B cell (primary cell): ENCODE measurements around the gene CELSR3. TPM values are rescaled to one million over a fixed set of nuclear protein-coding genes. Genes with fewer than 3 reads are reported as not detected.
A peak's percentile ranks its signal among the peaks of the same experiment; 100 is the strongest.

ENCODE experiments used
- ATAC-seq: fragments of 200-7000 bp; cut with Tn5 transposase; one replicate; pipeline ENCODE4 v1.10.0; 2021; ENCODE audit warnings: low read depth, mild to moderate bottlenecking, moderate number of reproducible peaks, moderate library complexity
- CTCF ChIA-PET: fragments of 350-600 bp; sonication (Branson Sonifier 250); formaldehyde crosslinking; loops from one replicate; lab custom pipeline; 2021; ENCODE audit warnings: antibody characterized with exemption, inconsistent platforms; lab: Charles Lee
- POLR2A ChIA-PET: fragments of 350-600 bp; sonication (Branson Sonifier 250); formaldehyde crosslinking; loops from one replicate; lab custom pipeline; 2021; ENCODE audit warnings: antibody characterized with exemption; lab: Charles Lee
- DNase-seq: peaks from one replicate; pipeline ENCODE4 v3.0.0; 2013
- H2AFZ ChIP-seq: 2 replicates; pipeline ENCODE4 v1.6.1; 2012; ENCODE audit warnings: mild to moderate bottlenecking, low read depth, low read length; ENCODE audit not compliant: insufficient read depth, poor library complexity, severe bottlenecking
- H3K27ac ChIP-seq, 2 donors: 1 replicate in 1 of 2; 2 replicates in 1 of 2; pipeline ENCODE4 v1.5.1; 2012 to 2013; ENCODE audit warnings: low read length in 2 of 2, mild to moderate bottlenecking in 2 of 2, moderate library complexity in 1 of 2
- H3K27me3 ChIP-seq, 4 experiments: fragments of 200-600 bp in 1 of 4; sonication (generic) in 1 of 4; replicated peaks in 1 of 4; 1 replicate in 2 of 4; 2 replicates in 2 of 4; pipeline versions ENCODE4 v1.6.1 to v1.7.0; 2013 to 2016; ENCODE audit warnings: low read length in 3 of 4, mild to moderate bottlenecking in 2 of 4, mixed read lengths in 1 of 4, moderate library complexity in 1 of 4; ENCODE audit not compliant: insufficient read depth in 4 of 4, control insufficient read depth in 3 of 4; ENCODE audit errors: control extremely low read depth in 1 of 4
- H3K36me3 ChIP-seq, 2 experiments: replicated peaks in 1 of 2; 1 replicate in 1 of 2; 2 replicates in 1 of 2; pipeline versions ENCODE4 v1.6.1 to v1.7.1; 2013; ENCODE audit warnings: low read length in 1 of 2; ENCODE audit not compliant: insufficient read depth in 2 of 2, control insufficient read depth in 1 of 2; ENCODE audit errors: control extremely low read depth in 1 of 2, extremely low read depth in 1 of 2
- H3K4me1 ChIP-seq, 2 donors: fragments of 200-600 bp in 1 of 2; sonication (generic) in 1 of 2; 1 replicate in 1 of 2; 2 replicates in 1 of 2; pipeline versions ENCODE4 v1.5.1 to v1.6.1; 2013 to 2017; ENCODE audit warnings: low read length in 2 of 2; ENCODE audit not compliant: control insufficient read depth in 2 of 2, insufficient read depth in 2 of 2
- H3K4me2 ChIP-seq: replicated peaks from 2 replicates; pipeline ENCODE3; 2012; ENCODE audit warnings: mild to moderate bottlenecking, low read depth, low read length; ENCODE audit not compliant: poor library complexity, severe bottlenecking
- H3K4me3 ChIP-seq, 5 experiments: fragments of 200-600 bp in 1 of 5; sonication (generic) in 1 of 5; 1 replicate in 3 of 5; 2 replicates in 2 of 5; pipeline versions ENCODE4 v1.5.1 to v1.7.0; 2011 to 2016; ENCODE audit warnings: low read length in 4 of 5, mild to moderate bottlenecking in 4 of 5, low read depth in 2 of 5, control low read depth in 1 of 5, moderate library complexity in 1 of 5; ENCODE audit not compliant: insufficient read depth in 1 of 5; ENCODE audit errors: control extremely low read depth in 1 of 5, extremely low read depth in 1 of 5
- H3K79me2 ChIP-seq: fragments of 200-600 bp; sonication (generic); one replicate; pipeline ENCODE4 v1.6.0; 2016; ENCODE audit warnings: low read length; ENCODE audit not compliant: control insufficient read depth, insufficient read depth
- H3K9ac ChIP-seq: fragments of 200-600 bp; sonication (generic); 2 replicates; pipeline ENCODE4 v1.6.1; 2017; ENCODE audit warnings: mild to moderate bottlenecking, low read length, moderate library complexity
- H3K9me3 ChIP-seq, 3 donors: one replicate each; pipeline versions ENCODE4 v1.6.1 to v1.7.1; 2013; ENCODE audit warnings: low read length in 2 of 3; ENCODE audit not compliant: control insufficient read depth in 2 of 3, insufficient read depth in 1 of 3; ENCODE audit errors: control extremely low read depth in 1 of 3
- H4K20me1 ChIP-seq: 2 replicates; pipeline ENCODE4 v1.6.0; 2012; ENCODE audit warnings: mild to moderate bottlenecking, low read length; ENCODE audit not compliant: insufficient read depth, control insufficient read depth, poor library complexity, severe bottlenecking
- H3K27ac Mint-ChIP-seq: one replicate; pipeline ENCODE4 v1.8.0; 2021; ENCODE audit warnings: mixed read lengths
- H3K27me3 Mint-ChIP-seq: one replicate; pipeline ENCODE4 v1.8.0; 2021; ENCODE audit warnings: mixed read lengths
- H3K4me1 Mint-ChIP-seq: one replicate; pipeline ENCODE4 v1.8.0; 2021; ENCODE audit warnings: mixed read lengths
- H3K4me3 Mint-ChIP-seq: one replicate; pipeline ENCODE4 v1.8.0; 2021; ENCODE audit warnings: mixed read lengths
- H3K9me3 Mint-ChIP-seq: one replicate; pipeline ENCODE4 v1.8.0; 2022; ENCODE audit warnings: mixed read lengths; ENCODE audit not compliant: insufficient read depth
- CTCF ChIP-seq: fragments of 200-600 bp; IDR thresholded peaks from one replicate; pipeline ENCODE4 v1.8.0; 2022; ENCODE audit warnings: antibody characterized with exemption, mild to moderate bottlenecking
- EZH2 ChIP-seq: IDR thresholded peaks from 2 replicates; pipeline ENCODE4 v1.6.1; 2012; ENCODE audit warnings: borderline replicate concordance, low read depth, mild to moderate bottlenecking, moderate library complexity, low read length; ENCODE audit not compliant: insufficient read depth, poor library complexity, severe bottlenecking
- WGBS: methylation state at CpG from one replicate; pipeline ENCODE4 v1.1.5; 2013; ENCODE audit warnings: missing lambda C conversion rate; ENCODE audit not compliant: insufficient coverage; 5-methylcytosine and 5-hydroxymethylcytosine counted together
- intact Hi-C: fragments of 100-400 bp; cut with micrococcal nuclease; formaldehyde crosslinking; loops from one replicate; pipeline ENCODE4 v1.10.0; 2022
- polyA plus RNA-seq: library from polyadenylated mRNA; depleted of rRNA; stranded (reverse); fragments of >200 nt; gene quantifications from 2 replicates; pipeline ENCODE4 v1.2.3, GENCODE V29; 2012
- total RNA-seq, 2 donors: library from RNA; stranded (reverse); fragments of 120-200 nt in 1 of 2; gene quantifications; 1 replicate in 1 of 2; 2 replicates in 1 of 2; pipeline versions ENCODE4 v1.2.3 to v1.2.4, GENCODE V29; 2013 to 2022

The CELSR3 gene
- total and polyA plus RNA-seq, 2 donors (not counting 1 experiment from before 2014, with no cell fraction given): 2.4 to 2.5 TPM

GRCh38 chr3:48684054-48684349, 21.3 kb upstream of the CELSR3 start:
- intact Hi-C loops: loop anchor here (2.0 to 10.0 kb wide), 2 partner anchors 19 to 219 kb away; a partner anchor contains a TSS
- Histone ChIP-seq H3K36me3 (peaks cover 0 to 22% of the 10 kb centered on the region in 2 experiments), H4K20me1 (no peaks in the 10 kb centered on the region), H3K27ac (no peak overlapping the region), H3K27me3 (no peaks in the 10 kb centered on the region), H3K9me3 (no peaks in the 10 kb centered on the region), H3K4me1 (peaks cover 26 to 41% of the 10 kb centered on the region in 2 donors), H3K4me2 (no peak overlapping the region), H3K9ac (no peak overlapping the region), H2AFZ (no peak overlapping the region), H3K4me3 (no peak overlapping the region), H3K79me2 (no peaks in the 10 kb centered on the region)
- TF ChIP-seq EZH2 (no peak), CTCF (no peak)
- Mint-ChIP-seq H3K27ac (peak overlapping the region; percentile 13), H3K4me3 (peak overlapping the region; percentile 11), H3K27me3 (no peaks in the 10 kb centered on the region), H3K4me1 (peaks cover 40% of the 10 kb centered on the region), H3K9me3 (no peaks in the 10 kb centered on the region)
- ATAC-seq (no peak), DNase-seq (no peak)
- 97% methylated on average over 8 of the region's 8 CpGs for WGBS
- ChIA-PET CTCF (interaction anchor here (1.2 to 1.3 kb wide), 2 partner anchors 14 to 16 kb away, joined by 3 read pairs; no protein-coding TSS in a partner anchor), POLR2A (interaction anchor here (0.8 kb wide), 1 partner anchor 307 kb away, joined by 3 read pairs; no protein-coding TSS in a partner anchor)

GRCh38 chr3:48682786-48683185, 20.1 kb upstream of the CELSR3 start:
- DNase-seq (no peak), ATAC-seq (no peak)
- no peak for TF ChIP-seq CTCF
- TF ChIP-seq EZH2: no peak
- Histone ChIP-seq H3K36me3 (peaks cover 0 to 14% of the 10 kb centered on the region in 2 experiments), H2AFZ (no peak overlapping the region), H3K27ac (no peak overlapping the region), H3K79me2 (no peaks in the 10 kb centered on the region), H3K9me3 (no peaks in the 10 kb centered on the region), H3K4me2 (no peak overlapping the region), H4K20me1 (no peaks in the 10 kb centered on the region), H3K4me3 (no peak overlapping the region), H3K4me1 (peaks cover 26 to 46% of the 10 kb centered on the region in 2 donors), H3K27me3 (no peaks in the 10 kb centered on the region), H3K9ac (no peak overlapping the region)
- 98% methylated on average over 8 of the region's 9 CpGs for WGBS
- CTCF ChIA-PET: interaction anchor here (1.0 kb wide), 1 partner anchor 282 kb away, joined by 6 read pairs; no protein-coding TSS in a partner anchor
- H3K27me3 Mint-ChIP-seq: no peaks in the 10 kb centered on the region
- POLR2A ChIA-PET: no interaction called here
- intact Hi-C loops: loop anchor here (10.0 kb wide), 1 partner anchor 218 kb away; a partner anchor contains a TSS
- H3K4me1 Mint-ChIP-seq: peaks cover 40% of the 10 kb centered on the region
- H3K4me3 Mint-ChIP-seq: no peak overlapping the region
- no peaks in the 10 kb centered on the region for H3K9me3 Mint-ChIP-seq
- H3K27ac Mint-ChIP-seq: no peak overlapping the region
